GM19463 (cell line): ENCODE measurements around the gene MAML2.
A peak's percentile ranks its signal among the peaks of the same experiment; 100 is the strongest.

Experiments used
- ATAC-seq: cut with Tn5 transposase; IDR thresholded peaks from one replicate; pipeline ENCODE4 v1.9.1; 2021; ENCODE audit warnings: mild to moderate bottlenecking, moderate library complexity; ENCODE audit not compliant: unreplicated experiment

MAML2 gene

GRCh38 chr11:96139691-96140090, 203.3 kb downstream of the MAML2 start:
- ATAC-seq = no peak

- ATAC-seq = no peak
These were observed 205.6 kb downstream of the MAML2 start for GRCh38 chr11:96137373-96137772.

GRCh38 chr11:96136613-96137298, 206.2 kb downstream of the MAML2 start:
- no peak for ATAC-seq

- no peak for ATAC-seq
These were observed 208.4 kb downstream of the MAML2 start for GRCh38 chr11:96134602-96135001.

- peak; percentile 46 for ATAC-seq
These were observed 210.6 kb downstream of the MAML2 start for GRCh38 chr11:96132437-96132836.

GRCh38 chr11:96130061-96130620, 212.9 kb downstream of the MAML2 start:
- peak; percentile 45 for ATAC-seq

- no peak for ATAC-seq
These were observed 215.4 kb downstream of the MAML2 start for GRCh38 chr11:96127596-96127959.

- ATAC-seq = peak; percentile 51
These were observed 215.9 kb downstream of the MAML2 start for GRCh38 chr11:96126917-96127595.

- no peak for ATAC-seq
These were observed 217.6 kb downstream of the MAML2 start for GRCh38 chr11:96125400-96125799.

GRCh38 chr11:96124155-96124554, 218.8 kb downstream of the MAML2 start:
- ATAC-seq = no peak

- ATAC-seq = no peak
These were observed 219.7 kb downstream of the MAML2 start for GRCh38 chr11:96123301-96123700.

GRCh38 chr11:96122601-96123074, 220.4 kb downstream of the MAML2 start:
- no peak for ATAC-seq

GRCh38 chr11:96119211-96119610, 223.8 kb downstream of the MAML2 start:
- ATAC-seq = no peak

GRCh38 chr11:96116376-96116775, 226.6 kb downstream of the MAML2 start:
- ATAC-seq = no peak

GRCh38 chr11:96114178-96115064, 228.6 kb downstream of the MAML2 start:
- ATAC-seq = no peak

- no peak for ATAC-seq
These were observed 229.8 kb downstream of the MAML2 start for GRCh38 chr11:96113193-96113681.

- ATAC-seq = peak; percentile 95
These were observed 230.5 kb downstream of the MAML2 start for GRCh38 chr11:96112192-96113128.

GRCh38 chr11:96111308-96111707, 231.7 kb downstream of the MAML2 start:
- no peak for ATAC-seq

GRCh38 chr11:96110302-96110701, 232.7 kb downstream of the MAML2 start:
- ATAC-seq = no peak
